ENCODE results near the gene GBP4.

GBP4 gene

GRCh38 chr1:89172468-89173143 is 26.1 kb downstream of the GBP4 start:
- no peak for DNase-seq (ENCODE audit: low read depth in 1 of 2, low spot score in 1 of 2)

GRCh38 chr1:89171067-89171438 is 27.7 kb downstream of the GBP4 start:
- no peak for DNase-seq (ENCODE audit: low read depth in 1 of 2, low spot score in 1 of 2)

GRCh38 chr1:89170170-89171066 is 28.3 kb downstream of the GBP4 start:
- DNase-seq (ENCODE audit: low read depth in 1 of 2, low spot score in 1 of 2) = no peak

DNA sequence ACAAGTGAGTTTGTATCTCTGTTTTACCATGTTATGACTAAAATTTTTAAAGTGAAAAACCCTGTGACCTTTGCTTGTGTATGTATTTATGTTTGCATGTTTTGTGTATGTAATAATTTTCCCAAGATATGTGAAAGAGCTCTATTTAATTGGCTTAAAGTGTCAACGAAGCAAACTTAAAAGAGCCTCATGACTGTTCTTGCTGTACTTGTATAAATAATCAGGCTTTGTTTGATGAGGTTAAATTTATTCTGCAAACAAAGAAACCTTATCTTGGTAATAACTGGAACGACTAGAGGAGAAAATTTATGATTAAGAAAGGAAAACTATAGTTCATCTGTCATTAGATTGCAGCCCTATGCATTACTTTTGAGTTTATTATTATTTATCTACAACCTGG is 29.6 kb downstream of the GBP4 start:
- DNase-seq (ENCODE audit: low read depth in 1 of 2, low spot score in 1 of 2) = no peak

GRCh38 chr1:89167590-89168230 is 31.0 kb downstream of the GBP4 start:
- no peak for DNase-seq (ENCODE audit: low read depth in 1 of 2, low spot score in 1 of 2)

GRCh38 chr1:89166705-89167104 is 32.0 kb downstream of the GBP4 start:
- DNase-seq (ENCODE audit: low read depth in 1 of 2, low spot score in 1 of 2) = no peak

- DNase-seq (ENCODE audit: low read depth in 1 of 2, low spot score in 1 of 2) = no peak
These were observed 32.9 kb downstream of the GBP4 start for GRCh38 chr1:89165811-89166210.

DNA sequence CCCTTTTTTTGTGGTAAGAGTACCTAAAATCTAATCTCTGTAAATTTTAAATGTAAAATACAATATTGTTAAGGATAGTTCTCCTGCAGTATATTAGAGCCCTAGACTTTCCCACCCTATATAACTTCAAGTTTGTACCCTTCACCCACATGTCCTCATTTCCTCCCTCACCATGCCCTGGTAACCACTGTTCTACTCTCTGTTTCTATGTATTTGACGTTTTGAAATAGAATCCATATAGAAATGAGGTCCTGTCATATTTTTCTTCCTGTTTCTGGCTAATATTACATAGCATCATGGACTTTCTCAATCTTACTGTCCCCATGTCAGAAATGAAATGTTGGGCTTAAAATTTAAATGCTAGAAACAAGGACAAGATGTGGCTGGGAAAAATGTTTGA is 47.7 kb downstream of the GBP4 start:
- no peak for DNase-seq (ENCODE audit: low read depth in 1 of 2, low spot score in 1 of 2)

GRCh38 chr1:89149976-89150375 is 48.8 kb downstream of the GBP4 start:
- DNase-seq (ENCODE audit: low read depth in 1 of 2, low spot score in 1 of 2) = no peak

GRCh38 chr1:89149229-89149628 is 49.5 kb downstream of the GBP4 start:
- no peak for DNase-seq (ENCODE audit: low read depth in 1 of 2, low spot score in 1 of 2)

DNA sequence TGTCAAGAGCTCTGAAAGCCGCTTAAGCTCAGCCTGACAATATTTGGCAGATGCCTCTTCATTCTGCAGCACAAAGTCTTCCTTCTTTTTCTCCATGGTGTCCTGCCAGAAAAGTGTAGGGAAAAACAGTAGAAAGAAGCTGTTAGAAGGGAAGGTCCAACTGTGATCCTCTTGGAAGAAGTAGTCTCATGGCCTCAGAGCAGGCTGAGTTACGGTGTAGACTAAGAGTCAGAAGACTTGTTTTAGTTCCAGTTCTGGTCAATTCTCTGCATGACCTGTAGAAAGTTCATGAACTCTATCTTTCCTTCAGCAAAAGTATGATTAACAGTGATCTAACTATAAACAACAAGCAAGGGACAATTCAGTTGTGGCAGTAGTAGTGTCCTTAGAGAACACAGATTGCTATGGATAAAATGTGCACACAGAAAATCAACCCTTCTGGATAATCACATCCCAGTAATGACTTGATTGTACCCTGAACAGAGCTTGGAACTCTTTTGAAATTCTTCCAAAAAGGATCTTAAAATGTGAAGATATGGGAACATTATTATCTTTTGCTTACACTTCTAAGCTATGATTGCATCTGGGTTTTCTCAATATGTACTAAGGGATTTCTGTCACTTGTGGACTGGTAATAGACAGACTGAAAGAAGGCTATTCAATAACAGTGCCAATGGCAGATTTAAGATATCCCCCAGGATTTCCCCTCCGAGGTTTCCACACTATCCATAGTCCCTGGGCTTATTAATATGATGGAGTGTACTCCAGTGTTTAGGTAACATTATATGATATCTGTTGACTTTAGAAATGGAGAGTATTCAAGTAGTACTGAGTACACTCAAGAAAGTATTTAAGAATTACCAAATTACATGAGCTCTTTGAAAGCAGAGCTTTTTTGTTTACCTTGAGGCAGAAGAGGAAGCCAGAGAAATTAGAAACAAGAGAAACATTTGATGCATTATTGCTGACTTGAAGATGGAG is 50.8 kb downstream of the GBP4 start:
- no peak for DNase-seq (ENCODE audit: low read depth in 1 of 2, low spot score in 1 of 2)

GRCh38 chr1:89146721-89147120 is 52.0 kb downstream of the GBP4 start:
- DNase-seq (ENCODE audit: low read depth in 1 of 2, low spot score in 1 of 2) = no peak

GRCh38 chr1:89143484-89143883 is 55.3 kb downstream of the GBP4 start:
- DNase-seq (ENCODE audit: low read depth in 1 of 2, low spot score in 1 of 2) = no peak

GRCh38 chr1:89142160-89142559 is 56.6 kb downstream of the GBP4 start:
- DNase-seq (ENCODE audit: low read depth in 1 of 2, low spot score in 1 of 2) = no peak

DNA sequence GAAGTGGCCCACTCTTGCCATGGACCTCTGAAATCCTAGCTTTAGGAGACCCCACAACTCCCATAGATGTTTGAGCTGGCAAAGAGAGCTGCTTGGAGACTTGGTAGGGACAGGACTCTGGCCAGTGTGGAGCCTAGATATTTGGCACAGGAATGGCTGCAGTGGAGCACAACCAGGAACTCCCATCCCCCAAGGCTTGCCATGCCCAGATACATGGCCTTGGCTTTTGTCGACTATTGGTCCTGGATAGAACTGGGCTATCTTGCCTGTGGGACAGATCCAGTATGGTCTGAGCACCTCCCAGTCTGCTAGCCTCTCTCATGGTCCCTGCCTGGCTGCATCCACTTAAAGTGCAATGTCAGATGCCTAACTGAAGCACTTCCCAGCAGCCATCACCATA is 65.0 kb downstream of the GBP4 start:
- no peak for DNase-seq (ENCODE audit: low read depth in 1 of 2, low spot score in 1 of 2)
